ENCODE measurements around the gene CHP1. TPM values are rescaled to one million over a fixed set of nuclear protein-coding genes. Genes with fewer than 3 reads are reported as not detected.

CHP1 gene
- total and polyA plus RNA-seq, 9 of the 15 experiments (the other 6 are each of a cell fraction or from before 2014, with no cell fraction given) = 31.7 to 83.4 (median 67.6) TPM

- TF ChIP-seq NR2C2 (CRISPR knock-in tag; IDR thresholded peaks at IDR 0.05) (peak; percentile 15; the same call in 1 of the 2 replicates), NR2C2 (tag; IDR thresholded peaks at IDR 0.05) (no peak), ARID3A (IDR thresholded peaks at IDR 0.05; ENCODE audit: borderline replicate concordance, low read depth, low read length) (peak; percentile 76; the same call in 1 of the 2 replicates), PHF21A (IDR thresholded peaks at IDR 0.05; ENCODE audit: borderline replicate concordance, low read depth) (no peak), CREB5 (CRISPR knock-in tag; IDR thresholded peaks at IDR 0.05) (no peak), MIER1 (IDR thresholded peaks at IDR 0.05; ENCODE audit: low read depth) (no peak), HLTF (IDR thresholded peaks at IDR 0.05) (peak; percentile 76; the same call in 1 of the 2 replicates), RBM25 (IDR thresholded peaks at IDR 0.05; ENCODE audit: low read depth, low read length, severe bottlenecking) (peak; percentile 97), KLF6 (CRISPR knock-in tag; IDR thresholded peaks at IDR 0.05; ENCODE audit: borderline replicate concordance) (no peak), ZNF76 (CRISPR knock-in tag; IDR thresholded peaks at IDR 0.05; ENCODE audit: borderline replicate concordance) (no peak), NFE2 (IDR thresholded peaks at IDR 0.05; ENCODE audit: low read depth) (no peak), MAFK (IDR thresholded peaks at IDR 0.05; ENCODE audit: low read length) (no peak), DACH1 (IDR thresholded peaks at IDR 0.05; ENCODE audit: partially characterized antibody) (peak; percentile 23), KLF16 (IDR thresholded peaks at IDR 0.05) (no peak), GTF2E2 (tag; IDR thresholded peaks at IDR 0.05) (peak; percentile 99), ZNF583 (CRISPR knock-in tag; IDR thresholded peaks at IDR 0.05) (no peak), MEF2A (IDR thresholded peaks at IDR 0.05; ENCODE audit: control insufficient read depth, low read depth, low read length) (no peak), MYC (IDR thresholded peaks at IDR 0.05; ENCODE audit: low read depth, low read length) (peak; percentile 96), MYC (CRISPR knock-in tag; IDR thresholded peaks at IDR 0.05; ENCODE audit: borderline replicate concordance, low read depth) (no peak; the same call in 1 of the 2 replicates), PML (IDR thresholded peaks at IDR 0.05; ENCODE audit: low read length) (peak; percentile 72; the same call in 1 of the 2 replicates), ZNF766 (CRISPR knock-in tag; conservative IDR thresholded peaks at IDR 0.05) (no peak), PRPF4 (IDR thresholded peaks at IDR 0.05; ENCODE audit: insufficient read depth, low read depth, low read length, poor library complexity, severe bottlenecking) (no peak), FOS (IDR thresholded peaks at IDR 0.05; ENCODE audit: extremely low read depth, insufficient read length) (peak; percentile 99), TAF1 (IDR thresholded peaks at IDR 0.05; ENCODE audit: control insufficient read depth, extremely low read depth, insufficient read depth, low read length, severe bottlenecking) (peak; percentile 97), ZNF12 (CRISPR knock-in tag; IDR thresholded peaks at IDR 0.05) (peak; percentile 66)
- TF ChIP-seq, protein P1, sequence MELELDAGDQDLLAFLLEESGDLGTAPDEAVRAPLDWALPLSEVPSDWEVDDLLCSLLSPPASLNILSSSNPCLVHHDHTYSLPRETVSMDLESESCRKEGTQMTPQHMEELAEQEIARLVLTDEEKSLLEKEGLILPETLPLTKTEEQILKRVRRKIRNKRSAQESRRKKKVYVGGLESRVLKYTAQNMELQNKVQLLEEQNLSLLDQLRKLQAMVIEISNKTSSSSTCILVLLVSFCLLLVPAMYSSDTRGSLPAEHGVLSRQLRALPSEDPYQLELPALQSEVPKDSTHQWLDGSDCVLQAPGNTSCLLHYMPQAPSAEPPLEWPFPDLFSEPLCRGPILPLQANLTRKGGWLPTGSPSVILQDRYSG (tag; conservative IDR thresholded peaks at IDR 0.05; ENCODE audit: low read depth) = no peak; the same call in 1 of the 2 replicates
These were observed 52.8 kb downstream of the CHP1 start (continued) for GRCh38 chr15:41283653-41284426.

Measured in K562 (cell line).